ENCODE data around the gene TSEN34. TPM values are rescaled to one million over a fixed set of nuclear protein-coding genes. Genes with fewer than 3 reads are reported as not detected.
"Not testable (repeated sequence)": the region's sequence is repeated elsewhere in the genome, so short reads cannot be mapped to it uniquely, and the experiment has no call there.

TSEN34 gene
- total RNA-seq, 4 donors from 2014 or later, result 40.9 to 48.9 (median 43.9) TPM

DNA sequence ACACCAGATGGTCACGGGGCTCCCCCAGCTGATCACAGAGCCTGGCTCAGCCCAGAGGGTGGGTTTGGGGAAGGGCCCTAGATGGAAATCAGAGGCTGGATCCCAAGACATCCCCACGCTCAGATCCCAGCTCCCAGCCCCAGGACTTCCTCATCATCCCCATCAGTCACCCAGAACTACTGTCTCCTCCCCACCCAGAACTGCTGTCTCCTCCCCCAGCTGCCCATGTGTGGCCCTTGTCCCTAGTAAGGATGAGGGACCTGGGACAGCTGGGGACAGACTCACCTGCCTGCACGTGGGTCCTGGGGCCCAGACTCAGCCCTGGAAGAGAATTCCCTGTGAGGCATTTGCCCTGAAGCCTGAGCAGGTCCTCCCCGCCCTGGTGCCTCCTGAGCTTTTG lies 51.1 kb downstream of the TSEN34 start:
- intact Hi-C loops (cut with DNase I; ENCODE audit: low total_unique reads); H3K27ac ChIP-seq; ATAC-seq; in situ Hi-C loops (cut with MboI; ENCODE audit: low sequenced_read_pairs in 4 of 4); H3K9me3 ChIP-seq; H3K4me1 ChIP-seq; H3K27me3 ChIP-seq; H3K36me3 ChIP-seq; H3K4me3 ChIP-seq; DNase-seq: not testable (repeated sequence)

DNA sequence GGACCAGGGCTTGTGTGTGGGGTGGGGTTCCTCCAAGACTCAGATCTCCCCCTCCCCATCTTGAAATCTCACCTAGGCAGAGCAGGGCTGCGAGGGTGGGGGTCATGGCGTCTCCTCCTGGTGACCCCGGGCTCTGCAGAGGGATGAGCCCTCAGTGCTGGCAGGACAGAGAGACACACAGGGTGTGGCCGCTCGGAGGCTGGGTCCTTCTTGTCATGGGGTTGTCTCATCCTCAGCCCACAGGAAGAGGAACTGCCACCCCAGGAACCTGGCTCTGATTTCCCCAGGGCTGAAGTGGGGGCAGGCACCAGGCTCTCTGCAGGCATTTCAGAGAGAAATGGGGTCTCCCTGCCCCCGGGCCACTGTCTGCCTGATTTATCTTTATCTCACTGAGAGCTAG lies 51.5 kb downstream of the TSEN34 start, which contains the start of gene LILRA6:
Gene LILRA6, minus strand, starts transcription at position 145 of the 400 bp plus-strand sequence.
- H3K27ac ChIP-seq; DNase-seq; H3K36me3 ChIP-seq; ATAC-seq; H3K4me3 ChIP-seq; H3K4me1 ChIP-seq; in situ Hi-C loops (cut with MboI; ENCODE audit: low sequenced_read_pairs in 4 of 4); intact Hi-C loops (cut with DNase I; ENCODE audit: low total_unique reads); H3K27me3 ChIP-seq; H3K9me3 ChIP-seq: not testable (repeated sequence)

DNA sequence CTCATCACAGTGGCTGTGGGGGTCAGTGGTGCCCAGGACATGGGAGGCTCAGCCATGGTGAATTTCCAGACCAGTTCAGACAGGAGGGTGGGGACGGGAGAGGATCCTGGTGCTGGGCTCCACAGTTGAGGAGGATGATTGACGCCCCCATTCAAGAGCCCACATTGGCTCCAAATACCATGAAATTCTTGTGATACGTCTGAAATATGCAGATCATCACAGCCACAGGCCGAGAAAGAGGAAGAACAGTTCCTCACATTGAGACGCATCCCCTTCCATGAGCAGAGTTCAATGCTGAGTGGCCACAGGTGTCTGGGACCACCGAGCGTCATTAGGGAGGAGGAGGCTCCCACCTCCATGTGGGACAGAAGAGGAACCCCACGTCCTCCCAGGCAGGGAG lies 52.7 kb downstream of the TSEN34 start:
- DNase-seq; H3K4me1 ChIP-seq; H3K9me3 ChIP-seq; intact Hi-C loops (cut with DNase I; ENCODE audit: low total_unique reads); H3K27ac ChIP-seq; H3K36me3 ChIP-seq; ATAC-seq; in situ Hi-C loops (cut with MboI; ENCODE audit: low sequenced_read_pairs in 4 of 4); H3K4me3 ChIP-seq; H3K27me3 ChIP-seq: not testable (repeated sequence)

Other genes with a start within 250 kb of the TSEN34 start
- gene CACNG8, start 228.4 kb upstream of the TSEN34 start, total RNA-seq, result under 1 TPM; 0.02 to 0.10 (median 0.05) TPM
- gene CACNG6, start 199.7 kb upstream of the TSEN34 start, total RNA-seq, result 10 to 100 TPM; 25.2 to 50.3 (median 31.0) TPM
- gene VSTM1, start 127.4 kb upstream of the TSEN34 start, total RNA-seq, result not detected
- gene TARM1, start 109.9 kb upstream of the TSEN34 start, total RNA-seq, result not detected
- gene OSCAR, start 90.5 kb upstream of the TSEN34 start, total RNA-seq, result 1 to 10 TPM in 1 of 4 donors, under 1 TPM in 2, not detected in 1; 0.29 to 3.0 (median 0.69) TPM
- 10 to 100 TPM; 29.5 to 84.9 (median 60.6) TPM for gene NDUFA3, start 88.5 kb upstream of the TSEN34 start, total RNA-seq
- 10 to 100 TPM in 3 of 4 donors, 1 to 10 TPM in 1; 7.5 to 18.1 (median 17.5) TPM for gene TFPT, start 75.7 kb upstream of the TSEN34 start, total RNA-seq
- gene PRPF31, start 75.6 kb upstream of the TSEN34 start, total RNA-seq, result 10 to 100 TPM; 26.6 to 39.4 (median 37.2) TPM
- gene CNOT3, start 53.5 kb upstream of the TSEN34 start, total RNA-seq, result 10 to 100 TPM in 2 of 4 donors, 1 to 10 TPM in 2; 5.1 to 14.0 (median 10.2) TPM
- gene LENG1, start 31.6 kb upstream of the TSEN34 start, total RNA-seq, result 10 to 100 TPM in 3 of 4 donors, 1 to 10 TPM in 1; 6.5 to 14.2 (median 11.9) TPM
- 1 to 10 TPM in 1 of 4 donors, under 1 TPM in 1, not detected in 2; 0.87 to 1.6 TPM for gene TMC4, start 18.1 kb upstream of the TSEN34 start, total RNA-seq
- gene MBOAT7, start 1.7 kb upstream of the TSEN34 start, total RNA-seq, result 10 to 100 TPM; 11.6 to 36.4 (median 19.3) TPM
- 1,000 to 10,000 TPM; 1,002 to 1,381 (median 1,253) TPM for gene RPS9, start 9.6 kb downstream of the TSEN34 start, total RNA-seq
- gene LILRB3, start 31.7 kb downstream of the TSEN34 start, total RNA-seq, result 1 to 10 TPM in 2 of 4 donors, under 1 TPM in 1, not detected in 1; 0.51 to 7.1 (median 3.6) TPM
- 1 to 10 TPM in 1 of 4 donors, under 1 TPM in 2, not detected in 1; 0.19 to 1.1 (median 0.52) TPM for gene LILRA6, start 51.5 kb downstream of the TSEN34 start, total RNA-seq
- 1 to 10 TPM in 3 of 4 donors, under 1 TPM in 1; 0.70 to 5.9 (median 3.3) TPM for gene LILRB5, start 66.0 kb downstream of the TSEN34 start, total RNA-seq
- gene LILRB2, start 89.8 kb downstream of the TSEN34 start, total RNA-seq, result 1 to 10 TPM in 3 of 4 donors, under 1 TPM in 1; 0.61 to 1.3 (median 1.2) TPM
- gene LILRA5, start 121.9 kb downstream of the TSEN34 start, total RNA-seq, result 1 to 10 TPM in 2 of 4 donors, under 1 TPM in 1, not detected in 1; 0.98 to 2.4 (median 1.1) TPM
- gene LILRA4, start 147.9 kb downstream of the TSEN34 start, total RNA-seq, result not detected
- gene LAIR1, start 173.6 kb downstream of the TSEN34 start, total RNA-seq, result 1 to 10 TPM in 3 of 4 donors, under 1 TPM in 1; 0.12 to 3.5 (median 2.9) TPM
- under 1 TPM in 1 of 4 donors, not detected in 3; 0.41 TPM for gene TTYH1, start 224.2 kb downstream of the TSEN34 start, total RNA-seq